GM11168 (cell line): Measurements from ENCODE around the gene PTPRN2.
"Not testable (repeated sequence)": the region's sequence is repeated elsewhere in the genome, so short reads cannot be mapped to it uniquely, and the experiment has no call there.

ENCODE experiments used
- in situ Hi-C: fragments of 300-500 bp; cut with MboI; formaldehyde crosslinking; loops from one replicate; pipeline ENCODE4 v1.12.0; 2022; ENCODE audit warnings: low sequenced_read_pairs; ENCODE audit not compliant: unreplicated experiment

Gene PTPRN2

DNA sequence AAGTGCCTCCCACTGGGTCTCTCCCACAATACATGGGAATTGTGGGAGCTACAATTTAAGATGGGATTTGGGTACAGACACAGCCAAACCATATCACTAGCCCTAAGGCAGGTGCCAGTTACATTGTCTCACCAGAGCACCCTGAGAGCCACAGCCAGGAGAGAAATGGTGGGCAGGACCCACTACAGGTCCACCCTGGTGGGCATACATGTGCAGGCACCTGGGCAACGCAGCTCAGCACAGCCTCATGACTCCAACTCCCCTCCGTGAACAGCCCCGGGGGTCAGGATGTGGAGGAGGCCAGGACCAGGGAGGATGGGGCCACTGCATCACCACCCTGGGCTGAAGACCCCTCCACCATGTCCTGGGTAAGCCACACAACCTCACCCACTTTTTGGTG lies 205.7 kb downstream of the PTPRN2 start:
- in situ Hi-C loops, result no loop called here

DNA sequence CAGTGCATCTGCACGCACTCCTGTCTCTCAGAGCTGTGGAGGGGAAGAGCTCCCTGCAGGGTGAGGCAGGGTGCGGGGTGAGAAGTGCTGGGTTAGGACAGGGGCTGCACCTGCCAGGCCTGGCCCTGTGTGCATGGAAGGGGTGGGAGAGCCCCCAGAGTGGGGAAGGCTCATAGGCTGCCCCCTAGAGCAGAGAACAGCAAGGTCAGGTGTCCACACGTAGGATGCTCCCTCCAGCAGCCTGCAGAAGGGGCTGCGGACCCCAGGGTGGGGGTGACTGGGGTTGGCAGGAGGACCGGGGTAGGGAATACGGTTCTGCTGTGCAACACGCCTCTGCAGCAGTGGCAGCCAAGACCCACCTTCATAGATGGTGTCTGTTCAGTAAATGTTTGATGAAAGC lies 208.6 kb downstream of the PTPRN2 start:
- in situ Hi-C loops, result no loop called here

- in situ Hi-C loops, result no loop called here
Observed at GRCh38 chr7:158377800-158378623, 209.6 kb downstream of the PTPRN2 start.

DNA sequence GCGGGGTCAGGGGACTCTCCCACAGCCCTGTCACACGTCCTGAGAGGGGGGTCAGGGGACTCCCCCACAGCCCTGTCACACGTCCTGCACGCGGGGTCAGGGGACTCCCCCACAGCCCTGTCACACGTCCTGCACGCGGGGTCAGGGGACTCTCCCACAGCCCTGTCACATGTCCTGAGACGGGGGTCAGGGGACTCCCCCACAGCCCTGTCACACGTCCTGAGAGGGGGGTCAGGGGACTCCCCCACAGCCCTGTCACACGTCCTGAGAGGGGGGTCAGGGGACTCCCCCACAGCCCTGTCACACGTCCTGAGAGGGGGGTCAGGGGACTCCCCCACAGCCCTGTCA lies 210.8 kb downstream of the PTPRN2 start:
- in situ Hi-C loops, result not testable (repeated sequence)

GRCh38 chr7:158376146-158376838 lies 211.3 kb downstream of the PTPRN2 start:
- in situ Hi-C loops, result not testable (repeated sequence)

GRCh38 chr7:158375034-158375433 lies 212.6 kb downstream of the PTPRN2 start:
- in situ Hi-C loops, result no loop called here

- in situ Hi-C loops, result no loop called here
Observed at GRCh38 chr7:158374586-158374985, 213.0 kb downstream of the PTPRN2 start.

DNA sequence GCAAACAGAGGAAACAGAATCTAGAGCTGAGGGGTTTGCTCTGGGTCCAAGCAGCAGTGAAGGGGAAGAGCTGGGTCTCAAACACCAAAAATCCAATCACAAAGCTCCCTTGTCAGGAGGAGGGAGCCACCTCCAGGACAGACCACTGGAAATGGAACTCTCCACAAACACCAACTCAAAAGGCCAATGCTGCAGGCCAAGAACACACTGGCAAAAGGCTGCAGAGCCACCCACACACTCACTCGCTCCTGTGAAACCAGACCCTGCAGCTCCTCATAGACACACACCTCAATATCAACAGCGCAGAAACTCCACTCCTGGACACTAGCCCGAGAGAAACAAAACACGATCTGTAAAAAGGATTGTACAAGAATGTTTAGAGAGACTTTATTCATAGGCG lies 213.5 kb downstream of the PTPRN2 start:
- in situ Hi-C loops, result no loop called here

DNA sequence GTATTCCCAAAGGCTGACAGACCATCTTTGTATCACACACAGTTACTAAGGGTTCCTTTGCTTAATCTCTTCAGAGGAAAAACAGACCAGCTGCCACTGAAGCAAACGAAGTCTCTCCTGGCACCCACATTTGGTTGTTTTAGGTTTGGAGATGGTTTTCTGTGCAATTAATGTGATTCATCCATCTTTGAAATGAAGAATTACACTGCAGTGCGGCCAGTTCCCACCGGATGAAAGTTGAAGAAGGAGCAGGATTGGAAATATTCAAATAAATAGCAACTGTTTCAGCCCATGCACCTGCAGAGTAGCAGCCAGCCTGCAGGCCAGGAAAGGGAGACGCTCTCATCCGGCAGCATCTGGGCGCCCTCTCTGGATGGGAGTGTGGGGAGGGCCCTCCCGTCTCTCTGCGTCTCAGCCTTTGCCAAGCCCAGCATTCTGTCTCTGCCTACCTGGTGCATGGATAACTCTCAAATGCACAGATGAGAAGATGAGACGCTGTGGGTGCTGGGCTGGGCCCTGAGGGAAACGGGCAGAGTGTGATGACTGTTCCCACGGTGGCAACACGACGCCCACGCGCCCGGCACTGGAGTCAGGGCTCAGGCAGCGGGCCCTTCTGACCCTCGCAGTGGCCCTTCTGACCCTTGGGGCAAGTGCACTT lies 214.0 kb downstream of the PTPRN2 start:
- in situ Hi-C loops, result no loop called here

DNA sequence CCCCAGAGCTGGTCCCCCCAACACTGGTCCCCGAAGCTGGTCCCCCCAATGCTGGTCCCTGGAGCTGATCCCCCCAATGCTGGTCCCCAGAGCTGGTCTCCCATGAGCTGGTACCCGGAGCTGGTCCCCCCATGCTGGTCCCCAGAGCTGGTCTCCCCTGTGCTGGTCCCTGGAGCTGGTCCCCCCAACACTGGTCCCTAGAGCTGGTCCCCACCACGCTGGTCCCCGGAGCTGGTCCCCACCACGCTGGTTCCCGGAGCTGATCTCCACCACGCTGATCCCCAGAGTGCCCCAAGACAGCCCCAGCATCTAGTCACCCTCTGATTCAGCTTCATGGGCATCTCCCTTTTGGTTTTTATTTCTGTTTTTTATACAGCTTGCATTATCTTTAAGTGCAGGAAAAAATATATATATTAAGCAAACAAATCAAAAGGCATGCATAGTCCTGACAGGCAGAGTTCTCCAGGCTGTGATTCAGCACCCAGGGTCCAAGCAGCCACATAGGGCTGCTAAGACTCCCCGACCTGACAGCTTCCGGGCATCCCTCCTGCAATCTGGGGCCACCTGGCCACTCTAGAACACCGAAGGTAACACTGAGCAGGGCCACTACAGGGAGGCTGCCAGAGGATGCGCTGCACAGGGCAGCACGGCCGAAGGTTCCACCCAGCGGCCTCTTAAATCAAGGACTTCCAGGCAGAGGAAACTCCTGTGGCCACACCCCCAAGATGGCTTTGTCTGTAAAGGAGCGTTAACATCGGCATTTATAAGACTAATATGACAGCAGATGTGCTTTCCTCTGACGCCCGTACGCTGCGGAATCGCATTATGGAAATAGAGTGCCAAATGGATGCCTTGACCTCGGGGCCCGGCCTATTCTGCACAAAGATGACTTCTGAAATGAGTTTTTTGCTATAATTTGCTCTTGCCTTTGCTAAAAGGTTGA lies 215.0 kb downstream of the PTPRN2 start:
- in situ Hi-C loops, result no loop called here

DNA sequence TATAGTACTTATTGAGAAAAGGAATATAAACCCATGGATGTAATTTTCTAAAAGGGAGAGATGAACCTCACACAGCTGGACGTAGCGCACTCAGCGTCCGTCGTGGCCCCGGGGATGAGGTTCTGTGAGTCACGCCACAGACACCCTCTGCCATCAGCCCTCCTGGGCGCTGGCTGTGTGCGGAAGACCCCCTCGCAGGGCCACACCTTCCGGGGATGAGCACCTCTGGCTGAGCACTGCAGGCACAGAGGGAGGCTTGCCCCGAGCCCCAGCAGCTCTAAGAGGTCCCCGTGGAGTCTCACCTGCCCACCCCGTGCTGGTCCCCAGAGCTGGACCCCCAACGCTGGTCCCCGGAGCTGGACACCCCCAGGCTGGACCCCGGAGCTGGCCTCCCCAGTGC lies 215.8 kb downstream of the PTPRN2 start:
- in situ Hi-C loops, result no loop called here

GRCh38 chr7:158369866-158370265 lies 217.8 kb downstream of the PTPRN2 start:
- in situ Hi-C loops, result no loop called here

- in situ Hi-C loops, result no loop called here
Observed at GRCh38 chr7:158369290-158369689, 218.3 kb downstream of the PTPRN2 start.

DNA sequence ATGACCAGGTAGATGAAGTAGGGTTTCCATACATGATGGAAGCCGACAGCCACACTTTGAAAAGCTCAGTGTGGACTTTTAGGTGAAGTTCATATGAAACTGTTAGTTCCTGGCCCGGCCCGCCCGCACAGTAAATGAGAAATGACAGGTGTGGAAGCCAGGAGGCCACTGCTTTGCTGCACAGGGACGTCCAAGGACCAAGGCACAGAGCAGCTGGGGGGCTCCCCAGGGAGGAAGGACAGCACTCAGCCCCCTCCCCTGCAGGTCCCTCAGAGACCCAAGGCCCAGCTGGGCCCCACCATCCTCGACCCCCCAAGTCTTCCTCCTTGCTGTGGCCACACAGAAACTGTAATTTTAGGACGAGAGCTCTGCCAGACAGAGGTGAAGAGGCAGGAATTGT lies 219.2 kb downstream of the PTPRN2 start:
- in situ Hi-C loops, result no loop called here

- in situ Hi-C loops, result no loop called here
Observed at GRCh38 chr7:158367634-158367982, 220.0 kb downstream of the PTPRN2 start.

DNA sequence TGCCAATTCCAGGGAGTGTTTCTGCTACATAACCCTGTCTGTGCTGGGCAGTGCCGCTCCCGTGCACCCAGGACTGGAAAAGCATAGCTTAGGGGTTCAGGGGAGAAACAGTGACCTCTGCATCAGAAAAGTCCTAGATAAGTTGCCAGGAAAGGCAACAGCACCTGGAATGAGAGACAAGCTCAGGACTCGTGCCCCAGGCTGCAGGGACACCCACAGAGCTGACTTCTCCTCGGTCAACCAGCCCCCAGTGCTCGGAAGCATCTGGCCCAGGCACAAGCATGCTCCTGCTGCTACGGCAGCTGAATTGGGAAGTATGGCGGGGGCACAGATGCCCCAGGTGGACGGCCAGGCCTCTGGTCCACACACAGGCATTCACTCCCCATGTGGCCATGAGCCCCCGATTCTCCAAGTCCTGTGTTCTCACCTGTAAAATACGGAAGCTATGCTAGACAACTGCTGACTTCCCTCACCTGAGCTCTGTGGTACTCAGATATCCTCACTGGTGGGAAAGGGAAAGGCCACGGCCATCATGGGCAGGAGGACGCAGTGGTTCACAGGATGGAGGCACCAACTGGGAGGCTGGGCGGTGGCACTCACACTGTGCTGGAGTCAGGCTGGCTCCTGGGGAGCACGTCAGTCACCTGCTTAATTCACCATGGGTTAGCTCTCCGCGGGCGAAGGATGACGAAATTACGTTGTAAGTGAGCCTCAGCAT lies 220.5 kb downstream of the PTPRN2 start:
- in situ Hi-C loops, result no loop called here

GRCh38 chr7:158366346-158366745 lies 221.3 kb downstream of the PTPRN2 start:
- in situ Hi-C loops, result no loop called here

- in situ Hi-C loops, result no loop called here
Observed at GRCh38 chr7:158365267-158365666, 222.4 kb downstream of the PTPRN2 start.

- in situ Hi-C loops, result no loop called here
Observed at GRCh38 chr7:158364451-158364850, 223.2 kb downstream of the PTPRN2 start.
